HG03097 (cell line): ENCODE data around the gene TMEM121B.

Source experiments
- ATAC-seq: cut with Tn5 transposase; IDR thresholded peaks from one replicate; pipeline ENCODE4 v1.9.1; 2021; ENCODE audit not compliant: unreplicated experiment, low FRiP score

The TMEM121B gene

DNA sequence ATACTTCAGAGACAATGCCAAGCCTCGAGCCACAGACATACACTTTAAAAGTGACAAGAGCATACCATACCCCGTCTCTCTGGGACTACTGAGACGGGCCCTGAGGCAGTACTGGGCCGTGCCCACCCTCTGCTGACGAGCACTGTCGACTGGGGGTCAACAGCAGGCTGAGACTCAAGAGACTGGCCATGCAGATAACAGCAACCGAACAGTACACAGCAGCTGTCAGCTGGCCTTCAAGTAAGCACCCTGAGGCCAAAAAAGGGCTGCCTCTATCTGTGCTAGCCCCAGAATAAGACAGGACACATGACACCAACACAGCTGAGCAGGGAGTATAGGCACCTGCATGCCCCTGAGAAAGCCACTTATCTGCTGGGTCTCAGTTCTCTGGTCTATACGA, 18.9 kb upstream of the TMEM121B start:
- no peak for ATAC-seq

- no peak for ATAC-seq
Measured at GRCh38 chr22:17138513-17138912, 17.4 kb upstream of the TMEM121B start.

- ATAC-seq = no peak
Measured at GRCh38 chr22:17137861-17138425, 16.8 kb upstream of the TMEM121B start.

DNA sequence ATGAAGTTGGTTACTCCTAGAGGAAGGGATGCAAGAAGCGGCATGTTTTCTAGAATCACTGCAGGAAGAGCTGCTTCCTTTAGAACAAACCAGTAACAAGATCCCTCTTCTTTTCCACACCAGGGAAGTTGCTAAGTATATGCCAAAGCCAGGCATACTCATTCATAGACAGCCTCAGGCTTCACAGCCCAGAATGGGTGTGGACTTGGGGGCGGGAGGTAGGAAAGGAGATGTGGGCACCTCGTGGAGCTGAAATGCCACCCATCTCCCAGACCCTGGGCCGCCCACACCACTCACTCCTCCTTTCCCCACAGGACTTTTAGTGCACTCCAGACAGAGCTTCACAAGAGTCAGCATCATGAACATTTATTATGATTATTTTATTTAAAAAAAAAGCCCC, 16.0 kb upstream of the TMEM121B start:
- no peak for ATAC-seq

DNA sequence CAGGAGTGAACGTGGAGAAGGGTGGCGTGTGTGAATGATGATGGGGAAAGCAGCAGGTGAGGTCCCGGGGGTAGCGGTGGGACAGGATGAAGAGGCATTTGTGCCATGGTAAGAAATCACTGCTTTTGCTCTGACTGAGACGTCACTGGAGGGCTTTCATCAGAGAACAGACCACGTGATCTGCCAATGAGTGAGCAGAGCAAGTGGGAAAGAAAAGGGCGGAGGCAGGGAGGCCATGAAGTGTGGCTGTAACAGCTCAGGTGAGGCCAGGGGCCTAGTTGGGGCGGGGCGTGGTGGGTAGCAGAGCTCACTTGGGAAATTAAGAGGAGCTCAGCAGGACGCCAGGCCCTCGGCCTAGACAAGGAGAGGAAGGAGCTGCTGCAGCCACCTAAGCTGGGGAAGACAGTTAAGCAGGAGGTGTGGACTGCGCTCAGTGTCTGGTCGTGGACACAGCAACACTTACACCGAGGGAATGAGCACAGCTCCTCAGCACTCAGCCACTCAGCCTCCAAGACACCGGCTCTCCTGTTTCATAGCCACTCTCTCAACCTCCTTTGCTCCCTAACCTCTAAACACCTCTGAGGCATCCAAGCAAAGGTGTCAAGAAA, 14.1 kb upstream of the TMEM121B start:
- no peak for ATAC-seq

- no peak for ATAC-seq
Measured at GRCh38 chr22:17133137-17133536, 12.0 kb upstream of the TMEM121B start.

DNA sequence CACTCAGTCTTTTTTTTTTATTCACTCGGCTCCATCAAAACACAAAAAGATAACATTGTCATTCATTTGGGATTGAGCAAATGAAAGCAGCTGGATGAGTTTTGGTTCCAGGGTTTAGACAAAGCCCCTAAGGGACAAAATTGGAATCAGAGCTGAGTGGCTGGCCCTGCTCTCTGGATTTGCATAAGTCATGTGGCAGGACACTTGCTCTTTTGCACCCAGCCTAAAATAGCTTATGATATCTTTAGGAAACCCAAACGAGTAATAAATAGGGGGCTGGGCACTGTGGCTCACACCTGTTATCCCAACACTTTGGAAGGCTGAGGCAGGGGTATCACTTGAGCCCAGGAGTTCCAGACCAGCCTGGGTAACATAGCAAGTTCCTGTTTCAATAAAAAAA, 11.0 kb upstream of the TMEM121B start:
- ATAC-seq = no peak

DNA sequence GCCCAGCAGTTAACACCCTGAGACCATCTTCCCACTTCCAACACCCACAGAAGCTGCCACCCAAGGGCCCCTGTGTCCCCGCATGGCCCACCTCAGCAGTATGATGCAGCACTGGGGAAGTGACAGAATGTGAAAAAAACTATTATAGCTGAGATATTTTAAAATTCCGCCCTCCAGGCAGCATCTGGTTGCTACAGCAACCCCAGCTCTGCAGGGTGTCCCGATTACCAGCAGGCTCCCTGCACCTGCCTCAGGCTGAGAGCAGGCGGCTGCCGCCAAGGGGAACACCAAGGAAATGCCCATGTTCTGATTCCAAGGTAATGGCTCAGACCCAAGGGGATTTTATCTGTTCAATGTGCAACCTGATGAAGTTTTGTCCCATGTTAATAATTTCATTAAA, 10.5 kb upstream of the TMEM121B start:
- no peak for ATAC-seq

GRCh38 chr22:17130199-17130598, 9.0 kb upstream of the TMEM121B start:
- ATAC-seq = no peak

DNA sequence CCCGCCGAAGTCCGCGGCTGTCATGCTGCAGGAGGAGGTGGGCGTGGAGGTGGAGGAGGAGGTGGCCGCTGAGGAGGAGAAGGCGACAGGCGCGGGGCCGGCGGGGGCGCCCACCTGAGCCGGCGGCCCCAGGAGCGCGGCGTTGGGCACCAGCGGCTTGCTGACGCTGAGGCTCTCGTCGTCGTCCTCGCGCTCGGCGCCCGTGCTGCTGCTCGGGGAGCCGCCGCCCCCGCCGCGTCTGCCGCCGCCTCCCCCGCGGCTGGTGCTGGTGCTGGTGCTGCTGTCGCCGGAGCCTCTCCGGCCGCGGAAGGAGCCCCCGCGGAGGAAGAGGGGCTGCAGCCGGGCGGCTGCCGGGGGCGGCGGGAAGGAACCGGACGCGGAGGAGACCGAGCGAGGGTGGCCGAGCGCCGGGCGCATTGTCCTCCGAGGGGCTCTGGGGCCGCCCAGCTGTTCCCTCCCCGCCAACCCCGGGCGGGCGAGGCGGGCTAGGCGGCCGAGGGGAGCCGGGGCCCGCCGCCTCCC, 388 bp downstream of the TMEM121B start:
- ATAC-seq = no peak

DNA sequence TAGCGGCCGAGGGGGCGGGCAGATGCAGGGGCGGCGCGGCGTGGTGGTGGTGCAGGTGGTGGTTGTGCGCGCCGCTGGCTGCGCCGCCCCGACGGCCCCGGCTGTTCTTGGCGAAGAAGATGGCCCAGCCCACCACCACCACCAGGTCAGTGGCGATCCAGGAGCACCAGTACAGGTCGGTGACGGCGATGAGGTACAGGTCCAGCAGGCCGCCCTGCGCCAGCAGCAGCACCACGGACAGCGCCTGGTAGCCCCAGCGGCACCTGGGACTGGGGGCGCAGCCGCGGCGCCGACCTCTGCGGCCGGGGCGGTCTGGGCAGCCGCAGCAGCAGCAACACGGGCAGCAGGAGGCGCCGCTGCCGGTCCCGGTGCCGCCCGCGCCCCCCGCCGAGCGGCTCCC, 879 bp downstream of the TMEM121B start:
- ATAC-seq = no peak

GRCh38 chr22:17119481-17120202, 1.5 kb downstream of the TMEM121B start:
- no peak for ATAC-seq

DNA sequence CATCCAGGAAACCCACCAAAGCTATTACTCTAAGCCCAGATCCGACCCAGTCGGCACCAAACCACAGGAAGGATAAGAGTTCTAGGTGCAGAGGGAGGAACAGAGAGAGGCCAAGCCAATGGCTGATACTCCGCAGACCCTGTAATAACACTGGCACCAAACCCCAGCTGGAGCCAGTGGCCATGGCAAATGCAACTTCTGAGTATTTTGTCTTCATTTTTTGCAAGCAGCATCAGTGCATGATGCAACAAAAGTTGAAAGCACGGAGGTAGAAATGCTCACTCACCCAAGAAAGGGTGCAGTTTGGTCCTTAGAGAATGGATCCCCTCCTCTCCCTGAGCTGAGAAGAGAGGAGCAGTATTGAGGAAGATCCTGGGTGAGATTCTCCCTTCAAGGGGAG, 2.8 kb downstream of the TMEM121B start:
- no peak for ATAC-seq

GRCh38 chr22:17117890-17118289, 3.3 kb downstream of the TMEM121B start:
- ATAC-seq = no peak

DNA sequence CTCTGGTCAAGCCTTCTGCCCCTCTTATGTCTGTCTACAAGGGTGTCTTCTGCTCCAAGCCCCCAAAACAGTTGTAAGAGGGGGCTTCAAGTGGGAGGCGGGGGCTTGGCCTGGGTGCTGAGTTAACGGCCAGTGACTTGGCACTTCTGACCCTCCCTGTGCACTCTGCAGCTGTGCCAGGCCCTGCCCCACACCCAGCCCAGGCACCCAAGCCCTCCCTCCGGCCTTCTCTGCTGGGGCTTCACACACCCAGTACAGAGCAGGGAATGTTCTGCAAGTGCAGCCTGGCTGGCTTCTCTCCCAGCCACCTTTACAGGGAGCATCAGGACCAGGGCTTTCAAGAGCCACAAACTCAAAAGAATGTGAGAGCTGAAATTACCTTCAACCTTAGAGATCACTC, 3.8 kb downstream of the TMEM121B start:
- ATAC-seq = no peak

DNA sequence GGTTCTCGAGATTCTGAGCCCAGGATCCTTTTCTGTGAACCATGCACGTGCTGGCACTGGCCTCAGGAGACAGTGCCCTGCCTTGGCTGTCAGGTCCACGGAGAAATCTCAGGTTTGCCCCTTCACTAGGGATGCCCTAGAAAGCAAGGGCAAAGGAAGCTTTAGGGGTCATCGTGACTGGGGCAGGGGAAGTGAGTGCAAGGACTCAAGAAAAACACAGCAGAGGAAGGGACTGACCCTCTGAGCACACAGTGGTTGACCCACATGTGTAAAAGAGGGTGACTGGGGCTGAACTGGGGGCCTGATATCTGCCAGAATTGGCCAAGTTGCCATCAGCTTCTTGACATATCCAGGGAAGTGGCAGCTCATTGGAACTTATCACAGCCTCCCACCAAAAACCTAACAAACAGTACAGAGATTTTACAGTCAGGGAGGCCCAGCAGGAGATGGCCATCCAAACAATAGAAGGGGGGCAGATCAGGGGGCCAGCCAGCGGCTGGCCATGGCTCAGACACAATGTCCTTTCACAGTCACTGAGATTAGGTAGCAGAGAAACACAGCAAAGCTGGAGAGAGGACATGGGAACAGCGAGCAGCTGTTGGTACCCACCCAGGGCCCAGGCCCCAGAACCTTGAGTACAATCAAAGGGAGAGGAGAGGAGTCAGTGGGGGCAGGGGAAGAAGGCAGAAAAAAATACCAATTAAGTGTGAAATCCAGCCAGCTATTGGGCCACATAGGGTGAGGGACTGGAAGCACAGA, 4.4 kb downstream of the TMEM121B start:
- no peak for ATAC-seq

DNA sequence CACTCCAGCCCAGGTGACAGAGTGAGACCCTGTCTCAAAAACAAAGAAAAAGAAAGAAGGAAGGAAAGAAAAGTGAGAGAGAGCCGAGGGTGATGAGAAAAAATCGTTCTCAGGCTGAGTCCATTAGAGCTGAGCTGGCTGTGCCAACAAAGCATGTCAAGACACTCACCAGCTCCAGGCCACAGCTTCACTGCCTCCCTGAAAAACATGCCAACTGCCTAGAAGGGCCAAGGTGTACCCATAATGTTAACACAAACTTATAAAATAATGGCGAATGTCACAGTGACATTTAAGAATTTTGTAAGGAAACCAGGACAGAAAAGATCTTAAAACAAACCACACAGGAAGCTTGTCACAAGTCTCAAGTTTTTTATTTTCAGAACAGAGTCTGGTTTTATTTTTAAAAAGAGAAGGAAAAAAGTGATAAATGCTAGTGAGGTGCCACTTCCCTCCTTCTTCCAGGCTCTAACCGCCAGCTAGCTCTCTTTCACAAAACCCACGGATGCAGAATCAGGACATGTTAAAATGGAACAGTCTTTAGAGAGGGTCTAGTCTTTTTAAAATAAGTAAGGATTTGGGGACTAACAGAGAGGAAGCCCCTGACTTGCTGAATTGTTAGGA, 5.1 kb downstream of the TMEM121B start:
- ATAC-seq = no peak

DNA sequence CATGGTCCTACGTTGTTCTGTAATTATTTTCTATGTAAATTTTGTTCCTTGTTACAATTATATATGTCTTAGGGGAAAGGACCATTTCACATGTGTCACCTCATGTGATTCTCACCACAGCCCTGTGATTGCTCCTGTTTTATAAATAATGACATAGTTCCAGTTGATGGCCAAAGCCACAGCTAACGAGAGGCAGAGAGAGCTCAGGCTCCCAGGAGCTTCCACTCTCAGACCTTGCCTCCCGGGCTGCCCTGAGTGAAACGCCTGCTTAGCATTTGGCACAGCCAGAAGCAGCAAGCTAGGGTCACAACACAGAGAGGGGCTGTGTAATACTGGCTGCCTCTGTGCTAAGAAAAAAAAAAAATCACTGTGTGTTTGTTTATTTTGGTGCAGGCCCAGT, 5.9 kb downstream of the TMEM121B start:
- ATAC-seq = no peak

- no peak for ATAC-seq
Measured at GRCh38 chr22:17114898-17115235, 6.3 kb downstream of the TMEM121B start.

- ATAC-seq = no peak
Measured at GRCh38 chr22:17114173-17114897, 6.8 kb downstream of the TMEM121B start.
